AG10803 (cell line): Measurements from ENCODE around the gene HSDL2.
"Not testable (repeated sequence)": the region's sequence is repeated elsewhere in the genome, so short reads cannot be mapped to it uniquely, and the experiment has no call there.

Source experiments
- DNase-seq: peaks from one replicate; pipeline ENCODE4 v3.0.0; 2010; ENCODE audit warnings: low read depth
- H3K4me3 ChIP-seq: 2 replicates; pipeline ENCODE4 v1.5.1; 2011; ENCODE audit warnings: mild to moderate bottlenecking, low read length, control low read depth
- TF ChIP-seq, protein P1 (sequence below): conservative IDR thresholded peaks from 2 replicates; pipeline ENCODE4 v1.5.1; 2011; ENCODE audit warnings: mild to moderate bottlenecking, low read length, control low read depth, inconsistent platforms

The HSDL2 gene

DNA sequence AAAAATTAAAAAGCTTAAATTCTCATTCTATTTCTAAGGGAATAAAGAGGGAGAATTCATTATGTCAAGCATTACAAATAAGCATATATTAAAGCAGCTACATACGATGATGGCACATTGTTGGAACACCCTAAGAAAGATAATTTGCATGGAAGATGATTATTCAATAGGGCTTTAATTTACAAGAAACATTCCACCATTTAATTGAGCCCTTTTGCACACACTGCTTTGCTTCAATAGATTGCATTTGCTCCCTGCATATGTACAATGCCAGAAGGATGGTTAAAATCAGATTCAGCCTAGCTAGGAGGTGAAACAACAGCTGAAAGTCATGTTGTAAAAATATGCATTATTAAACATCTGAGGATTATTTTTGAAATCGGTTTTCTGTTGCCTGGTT lies 128.5 kb downstream of the HSDL2 start:
- no peak overlapping the region for H3K4me3 ChIP-seq
- TF ChIP-seq, protein P1, sequence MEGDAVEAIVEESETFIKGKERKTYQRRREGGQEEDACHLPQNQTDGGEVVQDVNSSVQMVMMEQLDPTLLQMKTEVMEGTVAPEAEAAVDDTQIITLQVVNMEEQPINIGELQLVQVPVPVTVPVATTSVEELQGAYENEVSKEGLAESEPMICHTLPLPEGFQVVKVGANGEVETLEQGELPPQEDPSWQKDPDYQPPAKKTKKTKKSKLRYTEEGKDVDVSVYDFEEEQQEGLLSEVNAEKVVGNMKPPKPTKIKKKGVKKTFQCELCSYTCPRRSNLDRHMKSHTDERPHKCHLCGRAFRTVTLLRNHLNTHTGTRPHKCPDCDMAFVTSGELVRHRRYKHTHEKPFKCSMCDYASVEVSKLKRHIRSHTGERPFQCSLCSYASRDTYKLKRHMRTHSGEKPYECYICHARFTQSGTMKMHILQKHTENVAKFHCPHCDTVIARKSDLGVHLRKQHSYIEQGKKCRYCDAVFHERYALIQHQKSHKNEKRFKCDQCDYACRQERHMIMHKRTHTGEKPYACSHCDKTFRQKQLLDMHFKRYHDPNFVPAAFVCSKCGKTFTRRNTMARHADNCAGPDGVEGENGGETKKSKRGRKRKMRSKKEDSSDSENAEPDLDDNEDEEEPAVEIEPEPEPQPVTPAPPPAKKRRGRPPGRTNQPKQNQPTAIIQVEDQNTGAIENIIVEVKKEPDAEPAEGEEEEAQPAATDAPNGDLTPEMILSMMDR = no peak
- DNase-seq = no peak

DNA sequence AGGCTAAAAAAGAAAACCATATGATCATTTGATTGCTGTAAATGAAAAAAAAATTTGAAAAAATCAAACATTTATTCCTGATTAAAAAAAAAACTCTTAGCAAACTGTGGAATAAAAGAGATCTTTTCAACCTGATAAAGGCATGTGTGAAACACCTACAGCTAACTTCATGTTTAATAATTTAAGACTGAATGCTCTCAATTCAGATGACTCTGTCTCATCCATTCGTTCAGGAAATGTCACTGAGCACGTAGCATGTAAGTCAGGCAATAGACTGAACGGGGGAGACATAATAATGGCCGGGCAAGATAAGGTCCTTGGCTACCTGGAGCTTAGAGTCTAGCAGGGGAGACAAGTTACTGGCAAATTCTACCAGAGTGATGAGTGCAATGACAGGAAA lies 132.5 kb downstream of the HSDL2 start:
- not testable (repeated sequence) for H3K4me3 ChIP-seq, DNase-seq

DNA sequence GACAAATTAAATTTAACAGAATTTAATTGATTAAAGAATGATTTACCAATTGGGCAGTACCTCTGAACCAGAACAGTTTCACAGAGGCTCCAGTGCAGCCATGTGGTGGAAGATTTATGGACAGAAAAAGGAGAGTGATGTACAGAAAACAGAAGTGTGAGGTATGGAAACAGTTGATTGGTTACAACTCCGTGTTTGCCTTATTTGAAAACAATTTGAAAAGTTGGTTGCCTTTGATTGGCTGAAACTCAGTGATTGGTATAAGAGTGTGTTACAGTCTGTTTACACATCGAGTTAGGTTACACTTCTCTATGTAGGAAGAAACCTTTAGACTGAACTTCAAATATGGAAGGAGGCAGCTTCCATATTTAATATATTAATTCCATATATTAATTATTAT lies 136.9 kb downstream of the HSDL2 start:
- TF ChIP-seq, protein P1 = no peak
- H3K4me3 ChIP-seq = no peak overlapping the region
- no peak for DNase-seq

DNA sequence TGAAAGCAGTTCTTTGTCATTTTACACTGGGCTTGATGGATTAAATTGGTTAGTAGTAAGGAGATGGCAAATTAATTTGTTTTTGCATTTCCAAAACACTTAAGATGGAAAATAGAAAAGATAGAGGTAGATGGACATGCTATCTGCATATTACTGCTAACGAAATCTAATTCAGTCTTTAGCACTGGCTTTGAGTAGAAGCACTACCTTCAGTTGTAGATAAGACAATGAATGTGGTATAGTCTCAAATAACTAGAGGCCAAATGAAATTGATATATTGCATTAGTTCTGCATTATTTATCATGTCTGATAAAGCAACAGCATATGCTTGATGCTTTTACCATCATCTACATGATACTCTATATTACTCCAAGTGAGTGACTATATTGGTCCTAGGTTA lies 140.2 kb downstream of the HSDL2 start:
- H3K4me3 ChIP-seq = no peak overlapping the region
- DNase-seq = no peak
- TF ChIP-seq, protein P1 = no peak

DNA sequence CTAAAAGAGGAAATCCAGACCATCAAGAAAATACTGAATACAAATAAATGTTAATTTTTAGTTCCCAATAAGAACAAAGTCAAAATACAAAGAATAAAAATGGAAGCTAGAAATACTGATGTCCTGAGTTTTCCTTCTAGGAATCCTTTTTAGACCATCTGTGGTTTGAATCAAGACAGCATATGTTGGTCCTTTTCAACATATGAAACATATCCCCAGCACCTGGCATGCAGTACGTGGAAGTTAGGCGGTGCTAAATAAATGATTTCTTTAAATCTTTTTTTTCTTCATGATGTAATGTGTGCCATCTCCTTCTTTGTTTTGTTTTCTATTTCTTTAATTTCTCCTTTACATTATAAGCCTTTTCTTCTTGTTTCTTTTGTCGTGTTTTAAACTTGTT lies 140.7 kb downstream of the HSDL2 start:
- H3K4me3 ChIP-seq = no peak overlapping the region
- TF ChIP-seq, protein P1 = no peak
- DNase-seq = peak; percentile 23
